ENCODE data around the gene ITGB4. TPM values are rescaled to one million over a fixed set of nuclear protein-coding genes. Genes with fewer than 3 reads are reported as not detected.

The ITGB4 gene
- total RNA-seq, 1 donor from 2014 or later = 0.76 TPM

DNA sequence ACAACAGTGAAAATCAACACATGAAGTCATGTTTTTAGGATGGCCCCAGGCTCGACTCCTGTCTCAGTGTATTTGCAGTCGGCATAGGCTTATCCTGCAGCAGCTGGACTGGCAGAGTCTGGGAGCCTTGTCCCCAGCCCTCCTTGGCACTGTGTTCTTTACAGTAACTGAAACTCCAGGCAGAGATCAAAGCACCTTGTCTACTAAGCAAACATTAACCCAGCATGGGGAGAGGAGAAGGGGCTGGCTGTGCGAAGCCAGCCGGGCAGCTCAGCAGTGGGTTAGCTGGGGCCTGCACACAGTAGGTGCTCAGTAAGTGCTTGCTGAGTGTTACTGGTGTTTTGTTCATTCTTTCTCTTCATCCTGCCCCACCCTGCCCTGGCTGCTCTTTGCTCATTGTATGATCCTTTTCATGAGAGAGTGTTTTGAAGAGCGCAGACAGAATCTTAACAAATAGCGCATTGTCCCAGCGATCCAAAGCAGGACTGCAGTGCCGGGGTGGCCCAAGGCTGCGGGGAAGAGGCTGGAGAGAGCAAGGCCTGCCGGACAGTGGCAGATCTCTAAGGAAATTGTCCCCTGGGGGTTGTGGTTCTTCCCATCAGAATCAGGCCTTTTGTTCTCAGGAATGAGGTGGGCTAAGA, 23.5 kb upstream of the ITGB4 start:
- no peak for DNase-seq (ENCODE audit: extremely low read depth, low read depth, low spot score)

GRCh38 chr17:75698659-75699058, 22.6 kb upstream of the ITGB4 start:
- no peak for DNase-seq (ENCODE audit: extremely low read depth, low read depth, low spot score)

GRCh38 chr17:75701288-75701687, 20.0 kb upstream of the ITGB4 start:
- DNase-seq (ENCODE audit: extremely low read depth, low read depth, low spot score) = no peak

GRCh38 chr17:75703191-75703590, 18.1 kb upstream of the ITGB4 start:
- no peak for DNase-seq (ENCODE audit: extremely low read depth, low read depth, low spot score)

DNA sequence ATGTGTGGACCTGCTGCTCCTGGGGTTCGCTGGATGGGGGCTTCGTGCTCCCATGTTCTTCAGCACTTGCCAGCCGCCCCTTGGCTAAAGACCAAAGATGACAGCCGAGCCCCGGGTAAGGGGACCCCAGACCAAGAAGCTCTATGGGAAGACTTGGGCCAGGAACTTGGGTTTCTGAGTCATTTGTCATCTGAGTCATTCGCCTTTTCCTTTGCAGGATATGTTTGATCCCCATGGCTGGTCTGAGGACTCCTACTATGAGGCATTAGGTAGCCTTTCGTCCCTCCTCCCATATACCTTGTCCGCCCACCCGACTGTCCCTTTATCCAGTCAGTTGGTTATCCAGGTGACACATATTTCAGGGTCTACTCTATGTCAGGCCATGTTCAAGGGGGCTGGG, 17.7 kb upstream of the ITGB4 start:
- no peak for DNase-seq (ENCODE audit: extremely low read depth, low read depth, low spot score)

DNA sequence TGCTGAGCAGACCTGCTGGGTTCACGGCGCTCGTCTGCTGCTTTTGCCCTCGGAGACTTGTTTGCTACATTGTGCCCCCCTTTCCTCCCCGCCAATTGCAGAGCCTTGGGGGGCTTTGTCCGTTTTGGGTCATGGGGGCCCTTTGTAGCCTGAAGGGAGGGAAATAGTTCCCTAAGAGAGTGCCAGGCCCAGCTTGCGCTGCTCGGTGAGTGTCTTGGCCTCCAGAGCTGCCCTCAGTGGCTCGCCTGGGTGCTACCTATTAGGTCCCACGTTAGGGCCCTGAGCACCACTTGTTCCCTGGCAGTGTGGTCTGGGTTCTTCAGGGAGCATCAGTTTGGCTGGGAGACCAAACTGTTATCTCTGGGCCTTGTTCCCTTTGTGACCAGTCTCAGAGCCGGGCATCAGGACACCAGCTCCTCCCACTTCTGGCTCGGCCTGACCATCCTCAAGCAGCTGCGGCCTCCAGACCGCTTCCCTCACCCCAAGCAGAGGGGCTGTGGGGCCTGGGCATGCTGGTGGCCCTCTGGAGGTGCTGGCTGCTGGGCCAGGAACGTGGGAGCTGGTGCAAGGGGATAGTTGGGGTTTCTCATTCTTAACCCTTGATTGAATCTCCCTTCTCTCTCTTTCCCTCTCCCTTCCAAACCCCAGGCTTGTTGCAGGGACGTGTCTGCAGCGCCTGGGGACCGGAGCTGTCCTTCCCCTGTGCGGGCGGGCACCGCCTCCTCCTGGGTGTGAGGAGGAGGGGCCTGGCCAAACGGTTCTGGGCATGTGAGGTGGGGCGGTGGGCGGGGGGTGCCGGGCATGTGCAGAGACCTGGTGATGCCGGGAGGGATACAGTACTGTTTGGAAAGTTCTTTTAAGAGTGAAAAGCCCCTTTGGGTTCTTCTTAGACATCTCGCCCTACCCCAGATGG, 16.0 kb upstream of the ITGB4 start:
- no peak for DNase-seq (ENCODE audit: extremely low read depth, low read depth, low spot score)

- no peak for DNase-seq (ENCODE audit: extremely low read depth, low read depth, low spot score)
Observed at GRCh38 chr17:75706042-75706728, 15.1 kb upstream of the ITGB4 start.

GRCh38 chr17:75707079-75707571, 14.1 kb upstream of the ITGB4 start:
- no peak for DNase-seq (ENCODE audit: extremely low read depth, low read depth, low spot score)

DNA sequence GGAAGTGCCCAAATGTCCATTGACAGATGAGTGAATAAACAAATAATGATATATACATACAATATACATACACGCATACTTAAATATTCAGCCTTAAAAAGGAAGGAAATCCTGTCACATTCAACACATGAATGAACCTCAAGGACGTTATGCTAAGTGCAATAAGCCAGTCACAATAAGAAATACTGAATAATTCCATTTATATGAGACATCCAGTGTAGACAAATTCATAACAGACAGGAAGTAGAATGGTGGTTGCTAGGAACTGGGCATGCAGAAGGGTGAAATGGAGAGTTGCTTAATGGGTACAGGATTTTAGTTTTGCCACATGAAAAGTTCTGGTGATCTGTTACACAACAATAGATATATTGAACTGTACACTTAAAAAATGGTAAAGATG, 8.8 kb upstream of the ITGB4 start:
- no peak for DNase-seq (ENCODE audit: extremely low read depth, low read depth, low spot score)

- DNase-seq (ENCODE audit: extremely low read depth, low read depth, low spot score) = no peak
Observed at GRCh38 chr17:75719732-75720131, 1.5 kb upstream of the ITGB4 start.

DNA sequence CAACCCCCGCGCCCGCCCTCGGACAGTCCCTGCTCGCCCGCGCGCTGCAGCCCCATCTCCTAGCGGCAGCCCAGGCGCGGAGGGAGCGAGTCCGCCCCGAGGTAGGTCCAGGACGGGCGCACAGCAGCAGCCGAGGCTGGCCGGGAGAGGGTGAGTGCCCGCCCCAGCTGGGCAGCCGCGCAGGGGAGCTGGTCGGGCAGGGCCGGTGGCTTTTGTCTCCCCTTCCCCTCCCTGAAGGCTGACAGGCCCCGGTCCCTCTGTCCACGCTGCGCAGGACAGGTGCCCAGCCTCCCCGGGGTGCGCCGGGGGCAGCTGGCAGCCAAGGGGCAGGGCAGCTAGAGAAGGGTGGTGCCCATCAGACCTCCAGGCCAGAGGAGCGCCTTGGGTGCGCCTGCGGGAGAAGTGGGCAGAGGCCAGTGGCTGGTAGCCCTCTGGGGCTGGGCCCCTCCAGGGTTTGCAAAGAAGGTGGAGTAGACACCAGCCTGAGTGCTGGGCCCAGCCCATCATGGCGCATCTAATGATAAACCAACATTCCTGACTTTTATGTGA, 278 bp downstream of the ITGB4 start:
- no peak for DNase-seq (ENCODE audit: extremely low read depth, low read depth, low spot score)

DNA sequence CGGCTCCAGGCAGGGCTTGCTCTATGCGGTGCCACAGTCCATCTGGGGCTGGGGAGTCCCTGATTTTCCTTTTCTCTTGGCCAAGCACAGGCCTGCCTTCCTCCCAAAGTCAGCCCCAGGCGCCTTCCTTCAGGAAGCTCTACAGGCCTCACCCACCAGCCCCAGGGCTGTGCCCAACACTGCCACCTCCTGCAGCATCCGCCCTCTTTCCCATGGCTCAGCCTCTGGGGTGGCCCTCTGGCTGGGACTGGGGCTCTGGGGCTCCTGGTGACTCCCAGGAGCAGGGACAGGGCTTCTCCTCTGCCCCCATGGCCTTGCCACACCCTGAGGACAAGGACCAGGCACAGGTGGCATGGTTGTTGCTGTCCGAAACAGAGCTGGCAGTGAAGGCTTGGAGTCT, 817 bp downstream of the ITGB4 start:
- DNase-seq (ENCODE audit: extremely low read depth, low read depth, low spot score) = no peak

- no peak for DNase-seq (ENCODE audit: extremely low read depth, low read depth, low spot score)
Observed at GRCh38 chr17:75722542-75723095, 1.4 kb downstream of the ITGB4 start.

DNA sequence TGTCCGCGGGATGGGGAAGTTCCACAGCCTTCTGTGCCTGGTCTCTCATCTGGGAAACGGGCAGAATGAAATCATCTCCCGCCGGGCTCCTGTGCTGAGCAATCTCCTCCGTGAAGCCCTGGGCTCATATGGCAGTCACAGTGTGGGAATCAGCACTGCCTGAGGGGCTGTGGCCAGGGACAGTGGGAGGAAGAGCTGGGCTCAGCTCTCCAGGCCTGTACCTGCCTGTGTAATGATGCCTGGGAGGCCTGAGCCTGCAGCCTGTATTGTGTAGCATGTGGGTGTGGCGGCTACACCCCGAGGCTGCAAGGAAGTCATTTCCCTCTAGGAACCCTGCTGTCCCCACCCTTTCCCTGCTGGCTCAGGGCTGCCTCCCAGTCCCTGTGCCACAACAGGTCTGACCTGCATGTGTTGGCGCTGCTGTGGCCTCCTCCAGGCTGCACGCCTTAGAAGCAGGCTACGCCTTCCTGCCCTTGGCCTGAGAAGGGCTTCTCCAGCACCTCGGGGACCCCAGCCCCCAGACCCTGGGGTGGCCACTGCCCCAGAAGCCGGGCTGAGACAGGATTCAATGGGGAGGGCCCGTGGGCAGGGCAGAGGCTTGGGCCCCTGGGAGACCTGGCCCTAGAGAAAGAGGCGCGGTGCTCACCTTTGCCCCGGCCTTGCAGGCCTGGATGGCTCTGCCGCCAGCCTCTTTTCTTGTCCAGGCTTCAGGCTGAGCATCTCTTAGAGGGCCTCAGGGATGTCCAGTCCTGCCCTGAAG, 2.1 kb downstream of the ITGB4 start:
- DNase-seq (ENCODE audit: extremely low read depth, low read depth, low spot score) = no peak

GRCh38 chr17:75724016-75725003, 3.1 kb downstream of the ITGB4 start:
- DNase-seq (ENCODE audit: extremely low read depth, low read depth, low spot score) = no peak

DNA sequence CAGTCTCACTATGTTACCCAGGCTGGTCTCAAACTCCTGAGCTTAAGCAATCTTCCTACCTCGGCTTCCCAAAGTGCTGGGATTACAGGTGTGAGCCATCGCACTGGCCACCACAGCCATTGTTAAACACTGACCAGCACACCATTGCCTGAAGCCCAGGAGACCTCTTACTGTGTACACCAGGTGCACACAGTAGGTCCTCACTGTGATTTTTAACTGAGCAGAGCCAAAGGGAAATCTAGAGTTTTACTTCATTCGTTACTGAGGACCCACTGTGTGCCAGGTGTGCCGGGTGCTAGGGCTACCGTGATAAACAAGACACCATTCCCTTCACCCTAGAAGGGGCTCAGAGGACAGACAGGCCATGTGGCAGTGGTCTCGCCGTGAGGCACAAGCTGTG, 4.2 kb downstream of the ITGB4 start:
- DNase-seq (ENCODE audit: extremely low read depth, low read depth, low spot score) = no peak

DNA sequence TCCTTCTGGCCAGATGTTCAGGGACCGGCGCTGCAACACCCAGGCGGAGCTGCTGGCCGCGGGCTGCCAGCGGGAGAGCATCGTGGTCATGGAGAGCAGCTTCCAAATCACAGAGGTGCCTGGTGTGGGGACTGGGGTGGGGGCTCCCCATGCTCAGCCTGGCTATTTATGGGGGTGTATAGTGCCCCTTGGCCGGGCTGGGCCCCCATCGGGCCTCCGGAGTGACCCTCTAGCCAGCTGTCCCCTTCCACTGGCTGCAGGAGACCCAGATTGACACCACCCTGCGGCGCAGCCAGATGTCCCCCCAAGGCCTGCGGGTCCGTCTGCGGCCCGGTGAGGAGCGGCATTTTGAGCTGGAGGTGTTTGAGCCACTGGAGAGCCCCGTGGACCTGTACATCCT, 6.1 kb downstream of the ITGB4 start:
- DNase-seq (ENCODE audit: extremely low read depth, low read depth, low spot score) = no peak

DNA sequence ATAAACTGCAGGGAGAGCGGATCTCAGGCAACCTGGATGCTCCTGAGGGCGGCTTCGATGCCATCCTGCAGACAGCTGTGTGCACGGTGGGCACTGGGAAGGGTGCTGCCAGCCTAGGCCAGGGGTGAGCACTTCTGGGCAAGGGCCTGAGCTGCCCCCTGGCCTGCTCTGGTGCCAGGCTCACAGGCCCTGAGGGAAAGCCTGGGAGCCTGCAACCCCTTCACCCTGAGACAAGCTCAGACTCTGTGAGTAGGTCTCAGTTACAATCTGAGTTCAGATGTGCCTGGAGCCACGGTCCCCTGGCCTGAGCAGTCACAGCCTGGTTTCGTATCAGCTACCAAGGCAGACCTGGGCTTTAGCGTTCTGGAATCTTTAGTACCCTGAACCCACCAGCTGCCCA, 8.1 kb downstream of the ITGB4 start:
- no peak for DNase-seq (ENCODE audit: extremely low read depth, low read depth, low spot score)

DNA sequence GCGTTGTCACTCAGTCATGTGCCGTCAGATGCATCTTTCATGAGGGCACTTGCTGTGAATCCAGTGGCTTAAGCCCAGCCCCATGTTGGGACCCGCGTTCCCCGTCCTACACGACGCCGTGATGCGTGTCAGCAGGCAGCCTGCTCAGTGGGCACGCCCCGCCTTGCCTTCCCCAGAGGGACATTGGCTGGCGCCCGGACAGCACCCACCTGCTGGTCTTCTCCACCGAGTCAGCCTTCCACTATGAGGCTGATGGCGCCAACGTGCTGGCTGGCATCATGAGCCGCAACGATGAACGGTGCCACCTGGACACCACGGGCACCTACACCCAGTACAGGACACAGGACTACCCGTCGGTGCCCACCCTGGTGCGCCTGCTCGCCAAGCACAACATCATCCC, 8.8 kb downstream of the ITGB4 start:
- no peak for DNase-seq (ENCODE audit: extremely low read depth, low read depth, low spot score)
